T1000 (cell line): ENCODE results near the gene ZBTB17.
"Not testable (repeated sequence)": the region's sequence is repeated elsewhere in the genome, so short reads cannot be mapped to it uniquely, and the experiment has no call there.

Experiments
- DNase-seq: peaks from one replicate; lab custom pipeline; 2025; ENCODE audit warnings: mixed read lengths; lab: John Stamatoyannopoulos, UW

ZBTB17 gene

DNA sequence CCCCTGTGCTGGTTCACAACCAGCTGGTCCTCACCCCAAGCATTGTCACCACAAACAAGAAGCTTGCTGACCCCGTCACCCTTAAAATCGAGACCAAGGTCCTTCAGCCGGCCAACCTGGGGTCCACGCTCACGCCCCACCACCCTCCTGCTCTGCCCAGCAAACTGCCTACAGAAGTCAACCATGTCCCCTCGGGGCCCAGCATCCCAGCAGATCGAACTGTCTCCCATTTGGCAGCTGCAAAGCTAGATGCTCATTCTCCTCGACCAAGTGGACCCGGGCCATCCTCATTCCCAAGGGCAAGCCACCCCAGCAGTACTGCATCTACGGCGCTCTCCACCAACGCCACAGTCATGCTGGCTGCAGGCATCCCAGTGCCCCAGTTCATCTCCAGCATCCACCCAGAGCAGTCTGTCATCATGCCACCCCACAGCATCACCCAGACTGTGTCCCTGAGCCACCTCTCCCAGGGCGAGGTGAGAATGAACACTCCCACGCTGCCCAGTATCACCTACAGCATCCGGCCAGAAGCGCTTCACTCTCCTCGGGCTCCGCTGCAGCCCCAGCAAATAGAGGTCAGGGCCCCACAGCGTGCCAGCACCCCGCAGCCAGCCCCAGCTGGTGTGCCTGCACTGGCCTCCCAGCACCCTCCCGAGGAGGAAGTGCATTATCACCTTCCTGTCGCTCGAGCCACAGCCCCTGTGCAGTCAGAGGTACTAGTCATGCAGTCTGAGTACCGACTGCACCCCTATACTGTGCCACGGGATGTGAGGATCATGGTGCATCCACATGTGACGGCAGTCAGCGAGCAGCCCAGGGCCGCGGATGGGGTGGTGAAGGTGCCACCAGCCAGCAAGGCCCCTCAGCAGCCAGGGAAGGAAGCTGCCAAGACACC is 40.6 kb downstream of the ZBTB17 start:
- no peak for DNase-seq

DNA sequence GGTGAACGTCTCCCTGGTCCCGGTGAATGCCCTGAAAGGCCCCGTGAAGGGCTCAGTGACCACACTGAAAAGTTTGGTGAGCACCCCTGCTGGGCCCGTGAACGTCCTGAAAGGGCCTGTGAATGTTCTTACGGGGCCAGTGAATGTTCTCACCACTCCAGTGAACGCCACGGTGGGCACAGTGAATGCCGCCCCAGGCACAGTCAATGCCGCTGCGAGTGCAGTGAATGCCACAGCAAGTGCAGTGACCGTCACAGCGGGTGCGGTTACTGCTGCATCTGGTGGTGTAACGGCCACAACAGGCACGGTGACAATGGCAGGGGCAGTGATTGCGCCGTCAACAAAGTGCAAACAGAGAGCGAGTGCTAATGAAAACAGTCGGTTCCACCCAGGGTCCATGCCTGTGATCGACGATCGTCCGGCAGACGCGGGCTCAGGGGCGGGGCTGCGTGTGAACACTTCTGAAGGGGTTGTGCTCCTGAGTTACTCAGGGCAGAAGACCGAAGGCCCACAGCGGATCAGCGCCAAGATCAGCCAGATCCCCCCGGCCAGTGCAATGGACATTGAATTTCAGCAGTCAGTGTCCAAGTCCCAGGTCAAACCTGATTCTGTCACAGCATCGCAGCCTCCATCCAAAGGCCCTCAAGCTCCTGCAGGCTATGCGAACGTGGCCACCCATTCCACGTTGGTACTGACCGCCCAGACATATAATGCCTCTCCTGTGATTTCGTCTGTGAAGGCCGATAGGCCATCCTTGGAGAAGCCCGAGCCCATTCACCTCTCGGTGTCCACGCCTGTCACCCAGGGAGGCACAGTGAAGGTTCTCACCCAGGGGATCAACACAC is 41.5 kb downstream of the ZBTB17 start:
- DNase-seq = no peak

DNA sequence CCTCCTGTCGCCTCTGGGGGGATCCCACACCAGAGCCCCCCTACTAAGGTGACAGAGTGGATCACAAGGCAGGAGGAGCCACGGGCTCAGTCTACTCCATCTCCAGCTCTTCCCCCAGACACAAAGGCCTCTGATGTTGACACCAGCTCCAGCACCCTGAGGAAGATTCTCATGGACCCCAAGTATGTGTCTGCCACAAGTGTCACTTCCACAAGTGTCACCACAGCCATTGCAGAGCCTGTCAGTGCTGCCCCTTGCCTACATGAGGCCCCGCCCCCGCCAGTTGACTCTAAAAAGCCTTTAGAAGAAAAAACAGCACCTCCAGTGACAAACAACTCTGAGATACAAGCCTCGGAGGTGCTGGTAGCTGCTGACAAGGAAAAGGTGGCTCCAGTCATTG is 42.2 kb downstream of the ZBTB17 start:
- DNase-seq = no peak

DNA sequence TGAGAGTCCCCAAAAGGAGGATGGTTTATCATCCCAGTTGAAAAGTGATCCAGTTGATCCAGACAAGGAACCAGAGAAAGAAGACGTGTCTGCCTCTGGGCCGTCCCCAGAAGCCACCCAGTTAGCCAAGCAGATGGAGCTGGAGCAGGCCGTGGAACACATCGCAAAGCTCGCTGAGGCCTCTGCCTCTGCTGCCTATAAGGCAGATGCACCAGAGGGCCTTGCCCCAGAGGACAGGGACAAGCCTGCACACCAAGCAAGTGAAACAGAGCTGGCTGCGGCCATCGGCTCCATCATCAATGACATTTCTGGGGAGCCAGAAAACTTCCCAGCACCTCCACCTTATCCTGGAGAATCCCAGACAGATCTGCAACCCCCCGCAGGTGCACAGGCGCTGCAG is 43.3 kb downstream of the ZBTB17 start:
- DNase-seq = no peak

DNA sequence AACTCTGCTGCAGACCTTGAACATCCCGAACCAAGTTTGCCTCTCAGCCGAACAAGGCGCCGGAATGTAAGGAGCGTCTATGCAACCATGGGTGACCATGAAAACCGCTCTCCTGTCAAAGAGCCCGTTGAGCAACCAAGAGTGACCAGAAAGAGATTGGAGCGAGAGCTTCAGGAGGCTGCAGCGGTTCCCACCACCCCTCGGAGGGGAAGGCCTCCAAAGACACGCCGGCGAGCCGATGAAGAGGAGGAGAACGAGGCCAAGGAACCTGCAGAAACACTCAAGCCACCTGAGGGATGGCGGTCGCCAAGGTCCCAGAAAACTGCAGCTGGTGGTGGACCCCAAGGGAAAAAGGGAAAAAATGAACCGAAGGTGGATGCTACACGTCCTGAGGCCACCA is 44.0 kb downstream of the ZBTB17 start:
- no peak for DNase-seq

DNA sequence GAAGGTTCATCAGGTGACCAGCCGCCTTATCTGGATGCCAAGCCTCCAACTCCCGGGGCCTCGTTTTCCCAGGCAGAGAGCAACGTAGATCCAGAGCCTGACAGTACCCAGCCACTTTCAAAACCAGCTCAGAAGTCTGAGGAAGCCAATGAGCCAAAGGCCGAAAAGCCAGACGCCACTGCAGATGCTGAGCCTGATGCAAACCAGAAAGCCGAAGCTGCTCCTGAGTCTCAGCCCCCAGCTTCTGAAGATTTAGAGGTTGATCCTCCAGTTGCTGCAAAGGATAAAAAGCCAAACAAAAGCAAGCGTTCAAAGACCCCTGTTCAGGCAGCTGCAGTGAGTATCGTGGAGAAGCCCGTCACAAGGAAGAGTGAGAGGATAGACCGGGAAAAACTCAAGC is 44.5 kb downstream of the ZBTB17 start:
- no peak for DNase-seq

DNA sequence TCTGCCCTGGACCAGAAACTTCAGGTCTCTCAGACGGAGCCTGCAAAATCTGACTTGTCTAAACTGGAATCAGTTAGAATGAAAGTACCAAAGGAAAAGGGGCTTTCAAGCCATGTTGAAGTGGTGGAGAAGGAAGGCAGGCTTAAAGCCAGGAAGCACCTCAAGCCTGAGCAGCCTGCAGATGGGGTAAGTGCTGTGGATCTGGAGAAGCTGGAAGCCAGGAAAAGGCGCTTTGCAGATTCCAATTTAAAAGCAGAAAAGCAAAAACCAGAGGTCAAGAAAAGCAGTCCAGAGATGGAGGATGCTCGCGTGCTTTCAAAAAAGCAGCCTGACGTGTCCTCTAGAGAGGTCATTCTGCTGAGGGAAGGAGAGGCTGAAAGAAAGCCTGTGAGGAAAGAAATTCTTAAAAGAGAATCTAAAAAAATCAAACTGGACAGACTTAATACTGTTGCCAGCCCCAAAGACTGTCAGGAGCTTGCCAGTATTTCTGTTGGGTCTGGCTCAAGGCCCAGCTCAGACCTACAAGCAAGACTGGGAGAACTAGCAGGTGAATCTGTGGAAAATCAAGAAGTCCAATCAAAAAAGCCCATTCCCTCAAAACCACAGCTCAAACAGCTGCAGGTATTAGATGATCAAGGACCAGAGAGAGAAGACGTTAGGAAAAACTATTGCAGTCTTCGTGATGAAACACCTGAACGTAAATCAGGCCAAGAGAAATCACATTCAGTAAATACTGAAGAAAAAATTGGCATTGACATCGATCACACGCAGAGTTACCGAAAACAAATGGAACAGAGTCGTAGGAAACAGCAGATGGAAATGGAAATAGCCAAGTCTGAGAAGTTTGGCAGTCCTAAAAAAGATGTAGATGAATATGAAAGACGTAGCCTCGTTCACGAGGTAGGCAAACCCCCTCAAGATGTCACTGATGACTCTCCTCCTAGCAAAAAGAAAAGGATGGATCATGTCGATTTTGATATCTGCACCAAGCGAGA is 46.6 kb downstream of the ZBTB17 start:
- DNase-seq = no peak

DNA sequence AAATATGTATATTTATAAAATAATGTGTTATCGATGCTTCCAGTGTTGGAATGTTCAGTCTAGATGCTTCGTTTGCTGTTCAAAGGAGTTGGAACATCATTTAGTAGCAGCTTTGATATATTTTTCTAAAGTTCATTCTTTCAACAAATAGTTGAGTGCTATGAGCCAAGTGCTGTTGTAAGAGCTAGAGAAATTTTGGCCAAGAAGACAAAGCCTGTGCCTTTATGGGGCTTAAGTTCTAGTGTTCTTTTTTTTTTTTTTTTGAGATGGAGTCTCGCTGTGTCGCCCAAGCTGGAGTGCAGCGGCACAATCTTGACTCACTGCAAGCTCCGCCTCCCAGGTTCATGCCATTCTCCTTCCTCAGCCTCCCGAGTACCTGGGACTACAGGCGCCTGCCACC is 49.5 kb downstream of the ZBTB17 start:
- DNase-seq = not testable (repeated sequence)

DNA sequence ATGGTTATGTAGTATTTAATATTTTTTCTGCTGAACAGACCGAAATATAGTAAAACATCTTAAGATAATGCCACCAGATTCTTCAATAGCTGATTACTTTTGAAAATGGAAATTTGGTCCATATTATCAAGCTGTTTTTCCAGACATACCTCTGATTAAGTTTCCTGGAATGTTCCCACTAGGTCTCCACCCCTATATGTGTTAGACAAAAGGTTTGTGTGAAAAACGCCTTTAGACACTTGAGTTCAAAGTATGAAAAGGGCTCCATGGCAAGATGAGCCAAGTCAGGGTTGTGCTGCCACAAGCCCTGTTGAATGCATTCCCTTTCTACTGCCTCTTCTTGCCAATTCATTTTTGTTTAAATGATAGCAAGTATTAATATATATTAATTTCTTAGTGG is 52.7 kb downstream of the ZBTB17 start:
- no peak for DNase-seq

DNA sequence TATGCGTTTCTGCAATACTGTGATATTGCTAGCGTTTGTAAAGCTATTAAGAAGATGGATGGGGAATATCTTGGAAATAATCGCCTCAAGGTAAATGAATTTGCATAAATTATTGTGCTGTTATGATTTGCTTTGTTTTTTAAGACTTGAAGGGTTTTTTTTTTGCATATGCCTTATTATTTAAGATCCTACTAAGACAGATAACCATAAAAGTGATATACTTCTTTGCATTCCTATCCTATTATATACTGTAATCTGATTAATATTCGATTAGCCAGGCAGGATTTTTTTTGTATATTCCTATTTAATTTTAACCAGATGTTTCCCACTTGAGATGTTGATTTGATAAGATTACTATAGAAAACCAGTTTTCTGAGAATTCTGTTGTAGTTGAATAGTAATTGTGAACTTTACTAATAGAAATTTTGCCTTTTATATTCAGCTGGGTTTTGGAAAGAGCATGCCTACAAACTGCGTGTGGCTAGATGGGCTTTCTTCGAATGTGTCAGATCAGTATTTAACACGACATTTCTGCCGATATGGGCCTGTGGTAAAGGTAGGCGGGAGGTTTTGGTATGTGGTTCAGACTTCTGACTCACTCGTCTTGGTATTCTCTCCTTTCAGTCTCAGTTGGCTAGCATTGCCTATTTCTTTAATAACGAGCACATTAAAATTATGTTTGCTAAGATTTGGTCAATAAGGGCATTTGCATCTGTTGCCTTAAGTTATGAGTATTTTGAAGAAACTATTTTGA is 56.8 kb downstream of the ZBTB17 start:
- peak; percentile 19 for DNase-seq

DNA sequence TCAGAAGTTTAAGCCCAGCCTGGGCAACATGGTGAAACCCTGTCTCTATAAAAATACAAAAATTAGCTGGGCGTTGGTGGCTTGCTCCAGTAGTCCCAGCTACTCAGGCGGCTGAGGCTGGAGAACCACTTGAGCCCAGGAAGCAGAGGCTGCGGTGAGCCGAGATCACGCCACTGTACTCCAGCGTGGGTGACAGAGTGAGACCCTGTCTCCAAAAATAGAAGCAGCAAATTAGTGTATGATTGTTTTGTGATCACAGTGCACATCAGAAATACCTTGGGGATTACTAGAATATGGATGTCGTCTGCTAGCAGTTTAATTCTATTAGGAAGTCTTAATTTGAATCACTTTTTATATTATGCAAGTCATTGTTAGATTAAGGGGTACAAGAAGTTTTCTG is 59.0 kb downstream of the ZBTB17 start:
- no peak for DNase-seq

DNA sequence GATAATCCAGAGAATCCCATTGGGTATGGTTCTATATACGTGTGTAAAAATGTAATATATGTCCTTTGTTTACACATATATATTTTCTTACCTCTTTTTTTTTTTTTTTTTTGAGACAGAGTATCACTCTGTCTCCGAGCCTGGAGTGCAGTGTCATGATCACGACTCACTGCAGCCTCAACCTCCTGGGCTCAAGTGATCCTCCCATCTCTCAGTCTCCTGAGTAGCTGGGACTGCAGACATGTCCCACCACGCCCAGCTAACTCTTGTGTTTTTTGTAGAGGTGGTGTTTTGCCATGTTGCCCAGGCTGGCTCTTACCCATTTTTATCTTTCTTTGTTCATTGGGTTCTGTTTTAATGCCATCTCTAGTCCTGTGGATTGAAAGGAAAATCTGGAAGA is 59.5 kb downstream of the ZBTB17 start:
- DNase-seq = no peak

DNA sequence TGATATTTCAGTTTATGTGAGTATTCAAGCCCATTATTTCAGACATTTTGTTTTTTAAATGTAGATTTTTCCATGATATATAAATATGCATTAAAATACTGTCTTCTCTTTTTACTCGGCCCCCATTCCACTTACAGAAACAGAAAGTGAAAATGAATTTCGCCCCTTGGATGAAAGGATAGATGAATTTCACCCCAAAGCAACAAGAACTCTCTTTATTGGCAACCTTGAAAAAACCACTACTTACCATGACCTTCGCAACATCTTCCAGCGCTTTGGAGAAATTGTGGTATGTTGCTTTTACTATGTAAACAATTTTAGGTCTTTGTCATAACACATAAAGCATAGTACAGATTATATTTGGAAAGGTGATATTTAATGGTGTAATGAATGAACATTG is 59.9 kb downstream of the ZBTB17 start:
- DNase-seq = no peak

DNA sequence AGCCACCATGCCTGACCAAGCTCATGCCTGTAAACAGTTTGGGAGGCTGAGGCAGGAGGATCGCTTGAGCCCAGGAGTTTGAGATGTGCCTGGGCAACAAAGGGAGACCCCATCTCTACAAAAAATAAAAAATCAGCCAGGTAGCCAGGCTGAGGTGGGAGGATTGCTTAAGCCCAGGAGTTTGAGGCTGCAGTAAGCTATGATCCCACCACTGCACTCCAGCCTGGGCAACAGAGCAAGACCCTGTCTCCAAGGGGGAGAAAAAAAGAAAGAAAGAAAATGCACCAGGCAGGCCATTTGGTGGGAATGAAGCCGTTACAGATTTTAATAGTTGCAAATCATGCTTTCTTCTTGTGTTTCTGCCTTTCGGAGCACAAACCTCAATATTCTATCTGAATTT is 62.3 kb downstream of the ZBTB17 start:
- DNase-seq = not testable (repeated sequence)

DNA sequence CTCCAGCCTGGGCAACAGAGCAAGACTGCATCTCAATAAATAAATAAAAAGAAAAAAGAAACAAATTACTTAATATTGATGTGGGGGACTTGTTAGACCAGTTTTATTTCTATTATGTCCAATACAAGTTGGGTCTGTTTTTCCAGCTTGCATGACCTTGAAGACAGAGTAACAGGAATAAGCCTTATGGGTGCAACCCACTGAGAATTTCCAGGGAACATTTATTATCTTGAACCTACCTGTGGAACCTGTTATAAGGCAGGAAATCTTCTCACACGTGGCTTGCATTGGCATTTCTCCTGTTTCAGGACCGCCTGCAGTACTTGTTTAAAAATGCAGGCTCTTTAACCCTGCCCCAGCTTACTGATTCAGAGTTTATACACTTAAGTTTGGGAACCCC is 64.0 kb downstream of the ZBTB17 start:
- DNase-seq = no peak

DNA sequence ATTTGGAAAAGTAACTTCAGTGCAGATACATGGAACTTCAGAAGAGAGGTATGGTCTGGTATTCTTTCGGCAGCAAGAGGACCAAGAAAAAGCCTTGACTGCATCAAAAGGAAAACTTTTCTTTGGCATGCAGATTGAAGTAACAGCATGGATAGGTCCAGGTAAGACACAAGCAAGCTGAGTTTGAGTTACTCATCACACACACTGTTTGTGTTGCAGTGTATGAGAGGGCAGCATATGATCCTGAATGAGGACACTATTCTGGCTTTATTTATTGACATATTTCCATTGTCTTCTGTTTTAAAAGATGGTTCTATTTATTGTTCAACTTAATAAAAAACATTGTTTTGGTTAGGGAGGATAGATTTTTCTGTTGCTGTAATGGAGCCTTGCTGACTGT is 64.8 kb downstream of the ZBTB17 start:
- no peak for DNase-seq

DNA sequence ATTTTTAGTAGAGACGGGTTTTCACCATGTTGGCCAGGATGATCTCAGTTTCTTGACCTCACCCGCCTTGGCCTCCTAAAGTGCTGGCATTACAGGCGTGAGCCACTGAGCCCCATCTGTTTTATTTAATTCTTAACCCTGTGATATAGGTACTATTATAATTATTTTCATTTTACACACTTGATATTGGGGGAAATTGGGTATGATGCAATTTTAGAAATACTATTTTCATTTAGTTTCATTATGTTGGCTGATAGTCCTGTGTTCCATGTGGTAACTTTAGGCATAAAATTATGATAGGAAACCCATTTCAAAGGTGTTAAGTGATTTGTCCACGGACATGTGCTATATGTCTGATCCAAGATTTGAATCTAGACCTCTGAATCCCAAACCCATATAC is 67.3 kb downstream of the ZBTB17 start:
- DNase-seq = no peak

DNA sequence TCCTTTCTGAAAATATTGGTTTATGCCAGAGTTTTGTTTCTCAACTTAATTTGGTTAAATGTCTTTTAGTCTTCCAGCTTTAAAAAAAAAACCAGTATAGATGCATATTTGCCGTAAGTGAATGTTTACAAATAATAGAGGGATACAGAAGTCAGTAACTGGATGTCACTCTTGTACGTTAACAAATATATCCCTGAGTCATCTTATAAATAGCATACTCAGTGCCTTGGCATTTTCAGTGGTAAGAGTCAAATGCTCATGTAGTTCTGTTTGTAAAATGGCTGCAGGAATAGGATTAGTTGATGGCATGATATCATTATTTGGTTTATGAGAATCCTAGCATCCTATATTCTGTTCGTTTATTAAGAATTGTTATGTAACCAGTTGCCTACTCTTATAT is 73.0 kb downstream of the ZBTB17 start:
- DNase-seq = no peak

DNA sequence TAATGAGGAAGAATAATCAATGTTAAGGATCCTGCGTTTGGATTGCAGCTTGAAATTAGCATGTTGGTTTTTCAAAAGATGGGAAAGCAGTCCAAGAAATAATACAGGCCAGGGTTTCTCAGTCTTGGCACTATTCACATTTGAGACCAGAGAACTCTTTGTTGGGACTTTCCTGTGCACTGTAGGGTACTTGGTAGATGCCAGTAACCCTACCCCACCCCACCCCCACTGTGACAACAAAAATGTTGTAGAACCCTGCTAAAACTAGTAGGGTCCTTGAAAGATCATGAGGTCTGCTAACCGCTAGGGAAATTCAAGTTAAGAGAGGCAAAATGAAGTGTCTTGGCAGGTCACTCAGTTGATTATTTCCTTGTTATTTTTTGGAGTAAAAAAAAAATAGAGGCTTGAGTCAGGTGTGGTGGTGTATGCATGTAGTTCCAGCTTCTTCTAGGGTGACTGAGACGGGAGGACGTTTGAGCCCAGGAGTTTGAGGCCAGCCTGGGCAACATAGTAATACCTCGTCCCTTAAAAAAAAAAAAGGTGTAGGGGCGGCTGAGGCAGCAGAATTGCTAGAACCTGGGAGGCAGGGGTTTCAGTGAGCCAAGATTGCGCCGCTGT is 75.1 kb downstream of the ZBTB17 start:
- no peak for DNase-seq

DNA sequence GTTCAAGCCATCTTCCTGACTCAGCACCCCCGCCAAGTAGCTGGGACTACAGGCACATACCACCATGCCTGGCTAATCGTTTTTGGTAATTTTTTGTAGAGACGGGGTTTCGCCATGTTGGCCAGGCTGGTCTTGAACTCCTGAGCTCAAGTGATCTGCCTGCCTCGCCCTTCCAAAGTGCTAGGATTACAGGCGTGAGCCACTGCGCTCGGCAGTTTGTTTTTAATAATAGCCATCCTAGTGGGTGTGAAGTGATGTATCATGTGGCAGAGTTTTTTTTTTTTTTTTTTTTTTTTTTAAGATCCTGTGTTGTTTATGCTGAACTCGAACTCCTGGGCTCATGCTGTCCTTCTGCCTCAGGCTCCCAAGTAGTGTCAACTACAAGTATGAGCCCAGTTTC is 76.6 kb downstream of the ZBTB17 start:
- DNase-seq = no peak
